Raji (cell line): ENCODE results near the gene TMBIM1.

Experiments used
- POLR2A ChIP-seq: IDR thresholded peaks from 2 replicates; pipeline ENCODE4 v1.6.1; 2011; ENCODE audit warnings: low read depth, low read length, control low read depth; ENCODE audit not compliant: insufficient read depth

Gene TMBIM1

DNA sequence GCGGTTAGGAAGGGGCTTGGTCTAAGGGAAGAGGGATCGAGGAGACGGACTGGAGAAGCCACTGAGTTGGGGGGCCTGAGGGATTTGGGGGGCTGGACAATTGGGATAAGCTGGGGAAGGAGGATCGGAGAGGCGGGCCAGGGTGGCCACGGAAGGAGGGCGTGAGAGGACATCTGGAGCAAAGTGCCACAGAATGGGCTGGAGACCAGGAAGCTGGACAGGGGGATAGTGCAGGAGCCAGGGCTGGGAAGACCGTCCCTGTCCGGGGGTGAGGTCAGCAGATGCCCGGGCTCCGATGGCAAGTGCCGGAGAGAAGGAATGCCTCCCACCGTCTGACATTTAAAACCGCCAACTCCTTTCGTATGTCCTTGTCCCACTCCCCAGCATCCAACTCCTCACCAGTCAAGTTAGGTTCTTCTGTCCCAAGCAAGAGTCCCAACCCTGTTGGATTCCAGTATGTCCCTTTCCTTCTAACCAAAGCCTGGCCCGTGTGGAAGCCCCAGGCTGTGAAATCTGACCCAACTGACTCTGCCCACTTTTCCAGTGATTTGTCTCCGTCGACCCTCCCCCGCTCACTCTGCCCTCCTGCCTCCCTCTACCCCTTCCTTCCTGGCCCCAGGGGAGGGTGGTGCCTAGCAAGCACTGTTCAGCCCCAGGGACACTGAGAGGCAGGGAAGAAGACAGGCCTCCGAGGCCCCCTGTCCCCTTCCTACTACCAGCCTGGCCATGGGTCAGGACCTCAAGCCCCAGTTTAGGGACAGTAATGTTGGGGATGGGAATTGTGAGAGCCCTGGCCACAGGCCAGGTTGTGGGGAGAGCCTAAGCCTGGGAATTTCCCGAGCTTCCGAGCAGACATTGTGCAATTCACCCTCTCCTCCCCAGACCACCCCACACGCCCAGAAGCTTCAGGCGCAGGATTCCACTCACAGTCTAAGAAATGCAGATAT, 31.5 kb upstream of the TMBIM1 start:
- peak; percentile 30; the same call in 1 of the 2 replicates for TF ChIP-seq POLR2A

GRCh38 chr2:218322768-218323525, 30.6 kb upstream of the TMBIM1 start:
- peak; percentile 67 for TF ChIP-seq POLR2A

DNA sequence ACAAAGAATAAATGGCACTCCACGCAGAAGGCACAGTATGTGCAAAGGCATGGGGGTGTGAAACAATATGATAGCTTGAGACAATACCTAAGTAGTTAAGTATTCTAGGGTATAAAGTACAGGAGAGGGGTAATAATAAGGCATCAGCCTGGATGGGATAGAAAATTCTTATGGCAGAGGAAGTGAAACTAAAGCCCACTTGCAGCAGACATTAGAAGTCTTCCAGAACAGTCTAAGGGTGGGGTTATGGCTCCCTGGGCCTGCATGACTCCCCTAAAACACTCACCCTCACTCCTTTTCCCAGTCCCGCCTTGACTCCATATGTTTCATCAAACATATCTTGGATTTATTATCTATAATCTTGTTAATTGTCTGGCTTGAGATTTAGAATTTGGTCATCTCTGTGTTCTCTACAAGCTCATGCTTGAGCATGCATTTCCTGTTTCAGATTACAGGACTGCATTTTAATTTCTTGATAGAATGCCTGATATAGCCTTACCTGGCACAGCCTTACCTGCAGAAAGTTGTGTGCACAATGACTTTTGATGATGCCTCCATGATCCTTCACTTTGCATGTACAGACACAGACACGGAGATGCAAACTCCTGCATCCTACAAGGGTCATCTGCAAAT, 28.5 kb upstream of the TMBIM1 start:
- no peak for TF ChIP-seq POLR2A

- TF ChIP-seq POLR2A = no peak
Observed at GRCh38 chr2:218319813-218320365, 27.6 kb upstream of the TMBIM1 start.

GRCh38 chr2:218318241-218318640, 25.9 kb upstream of the TMBIM1 start:
- TF ChIP-seq POLR2A = no peak

- TF ChIP-seq POLR2A = no peak
Observed at GRCh38 chr2:218317835-218318234, 25.5 kb upstream of the TMBIM1 start.

- TF ChIP-seq POLR2A = no peak
Observed at GRCh38 chr2:218317303-218317630, 25.0 kb upstream of the TMBIM1 start.

- no peak for TF ChIP-seq POLR2A
Observed at GRCh38 chr2:218315397-218315796, 23.1 kb upstream of the TMBIM1 start.

DNA sequence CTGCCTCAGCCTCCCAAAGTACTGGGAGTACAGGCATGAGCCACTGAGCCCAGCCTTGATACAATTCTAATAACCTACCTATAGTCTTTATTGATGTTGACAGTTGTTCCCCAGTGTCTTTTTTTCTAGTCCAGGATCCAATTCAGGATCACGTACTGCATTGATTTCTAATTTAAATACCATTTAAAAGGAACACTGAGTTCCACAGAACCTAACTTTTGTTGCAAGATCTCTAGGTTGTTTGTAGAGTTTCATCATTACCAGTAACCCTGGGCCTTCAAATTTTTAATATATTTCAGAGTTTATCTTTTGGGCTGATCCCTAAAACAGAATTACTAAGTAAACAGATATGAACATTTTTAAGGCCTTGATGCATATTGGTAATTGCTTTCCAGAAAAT, 21.1 kb upstream of the TMBIM1 start:
- TF ChIP-seq POLR2A = no peak

DNA sequence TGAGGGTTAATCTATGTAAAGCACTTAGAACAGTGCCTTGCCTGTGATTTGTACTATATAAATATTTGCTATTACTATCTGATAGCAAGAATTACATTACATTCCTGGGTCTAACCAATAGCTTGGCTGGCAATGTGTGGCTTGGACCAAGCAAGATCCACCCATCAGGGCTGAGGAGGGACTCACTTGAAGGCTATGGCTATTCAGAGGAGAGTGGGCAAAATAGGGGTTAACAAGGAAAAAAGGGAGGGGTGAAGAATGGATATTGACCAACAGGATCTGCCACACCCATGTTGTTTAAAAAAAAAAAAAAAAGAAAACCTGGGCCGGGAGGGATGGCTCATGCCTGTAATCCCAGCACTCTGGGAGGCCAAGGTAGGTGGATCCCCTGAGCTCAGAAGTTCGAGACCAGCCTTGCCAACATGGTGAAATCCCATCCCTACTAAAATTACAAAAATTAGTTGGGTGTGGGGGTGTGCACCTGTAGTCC, 20.0 kb upstream of the TMBIM1 start:
- no peak for TF ChIP-seq POLR2A

DNA sequence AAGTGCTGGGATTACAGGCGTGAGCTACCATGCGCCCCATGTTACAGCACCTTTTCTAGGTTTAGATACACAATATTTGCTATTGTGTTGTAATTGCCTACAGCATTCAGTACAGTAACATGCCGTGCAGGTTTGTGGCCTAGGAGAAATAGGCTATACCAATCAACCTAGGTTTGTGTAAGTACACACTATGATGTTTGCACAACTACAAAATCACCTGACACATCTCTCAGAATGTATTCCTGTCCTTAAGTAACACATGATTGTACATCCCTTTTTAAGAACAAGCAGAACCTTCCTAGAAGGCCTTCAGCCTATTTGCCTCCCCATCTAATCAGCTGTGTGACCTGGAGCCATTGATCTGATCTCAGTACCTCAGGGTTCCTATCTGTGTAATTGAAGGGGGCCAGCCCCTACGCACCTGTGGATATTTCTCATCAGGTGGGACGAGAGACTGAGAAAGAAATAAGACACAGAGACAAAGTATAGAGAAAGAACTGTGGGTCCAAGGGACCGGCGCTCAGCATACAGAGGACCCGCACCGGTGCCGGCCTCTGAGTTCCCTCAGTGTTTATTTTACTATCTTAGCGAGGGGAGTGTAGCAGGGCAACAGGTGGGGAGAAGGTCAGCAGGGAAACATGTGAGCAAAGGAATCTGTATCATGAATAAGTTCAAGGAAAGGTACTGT, 18.7 kb upstream of the TMBIM1 start:
- TF ChIP-seq POLR2A = no peak

DNA sequence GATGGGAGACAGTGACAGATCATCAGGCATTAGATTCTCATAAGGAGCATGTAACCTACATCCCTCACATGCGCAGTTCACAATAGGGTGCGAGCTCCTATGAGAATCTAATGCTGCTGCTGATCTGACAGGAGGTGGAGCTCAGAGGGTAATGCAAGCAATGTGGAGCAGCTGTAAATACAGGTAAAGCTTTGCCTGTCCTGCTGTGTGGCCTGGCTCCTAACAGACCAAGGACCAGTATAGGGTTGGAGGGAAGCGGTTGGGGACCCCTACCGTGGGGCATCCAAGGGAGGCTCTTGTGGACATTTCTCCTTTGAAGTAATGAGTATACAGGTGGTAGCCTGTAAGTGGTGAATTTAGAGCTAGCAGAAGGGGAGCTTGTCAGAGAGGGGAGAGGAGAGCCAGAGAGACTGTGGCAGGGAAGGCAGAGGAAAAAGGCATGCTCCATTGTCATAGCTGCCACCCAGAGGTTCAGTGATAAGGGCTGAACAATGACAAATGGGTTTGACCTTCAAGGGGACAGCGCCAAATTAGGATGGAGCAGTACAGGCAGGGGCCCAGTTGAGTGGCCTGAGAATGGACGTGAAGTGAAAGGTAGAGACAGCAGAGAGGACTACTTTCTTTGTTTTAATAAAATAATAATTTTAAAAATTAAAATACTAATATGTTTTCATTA, 15.2 kb upstream of the TMBIM1 start:
- no peak for TF ChIP-seq POLR2A

DNA sequence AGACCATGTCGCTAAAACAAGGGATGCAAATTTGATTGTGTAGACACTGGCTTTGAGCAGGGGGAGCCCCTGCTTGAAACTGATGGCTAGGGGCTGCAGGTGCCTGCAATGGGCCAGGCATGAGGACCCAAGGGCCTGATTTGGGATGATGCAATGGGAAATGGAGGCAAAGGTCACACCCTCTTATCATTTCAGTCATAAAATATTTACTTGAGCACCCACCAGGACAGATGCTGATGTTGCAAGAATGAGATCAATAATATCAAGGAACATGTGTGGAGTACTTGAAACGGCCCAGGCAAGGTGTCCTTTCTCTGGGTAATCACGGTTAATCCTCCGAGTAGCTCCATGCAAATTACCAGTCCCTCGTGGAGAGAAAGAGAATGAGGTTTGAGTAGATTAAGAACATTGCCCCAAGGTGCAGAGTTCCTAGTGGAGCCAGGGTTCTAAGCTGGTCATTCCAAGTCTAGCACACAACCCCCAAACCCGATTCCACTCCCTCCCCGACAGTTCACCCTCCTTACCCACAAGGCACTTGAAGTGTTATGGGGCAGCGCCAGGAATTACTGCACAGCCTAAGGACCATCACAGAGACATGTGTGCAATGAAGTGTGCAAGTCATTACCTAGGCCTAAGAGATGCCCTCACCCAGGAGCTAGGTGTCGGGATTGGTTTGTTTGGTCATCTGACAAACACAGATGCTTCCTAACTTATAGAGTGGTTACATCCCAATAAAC, 14.0 kb upstream of the TMBIM1 start:
- TF ChIP-seq POLR2A = no peak
